A549 treated with CORT108297 at 1 μM for 4 hours (cell line): ENCODE results near the gene TMEM141. TPM values are rescaled to one million over a fixed set of nuclear protein-coding genes. Genes with fewer than 3 reads are reported as not detected.

Source experiments
- total RNA-seq: library from RNA; stranded (reverse); fragments of 200-300 nt; extraction: Qiagen RNA extraction; gene quantifications from 5 replicates; pipeline ENCODE4 v1.2.3, GENCODE V29; 2022

TMEM141 gene
- total RNA-seq: 61.4 to 77.3 TPM (median 75.3 TPM) in 5 replicates

GRCh38 chr9:136790640-136791515 lies at the start of gene TMEM141:
Gene TMEM141 (plus strand): TSS chr9:136791344. CDS start chr9:136791371, 27 bp downstream.

GRCh38 chr9:136742591-136743391 lies 48.4 kb upstream of the TMEM141 start, which contains the start of gene LCN10:
Gene LCN10 (minus strand): TSS chr9:136742940. CDS start chr9:136742903, 37 bp downstream.

GRCh38 chr9:136748201-136748600 lies 42.9 kb upstream of the TMEM141 start, which contains the start of gene LCN6:
Gene LCN6 (minus strand): TSS chr9:136748525. CDS start chr9:136748483, 42 bp downstream.

GRCh38 chr9:136764301-136764891 lies 26.7 kb upstream of the TMEM141 start, which contains the start of gene LCN15:
Gene LCN15 (minus strand): TSS chr9:136764518. CDS start chr9:136764488, 30 bp downstream.

GRCh38 chr9:136796238-136796774 lies 5.2 kb downstream of the TMEM141 start, which contains the start of gene CCDC183:
Gene CCDC183 (plus strand): TSS chr9:136796338. CDS start chr9:136796398, 60 bp downstream.

GRCh38 chr9:136807281-136808074 lies 16.3 kb downstream of the TMEM141 start, which contains the start of gene RABL6:
Gene RABL6 (plus strand): TSS chr9:136807948. CDS start chr9:136808197, 249 bp downstream.

GRCh38 chr9:136842380-136842948 lies 51.3 kb downstream of the TMEM141 start, which contains the start of gene AJM1:
Gene AJM1 (plus strand): TSS chr9:136842478. CDS start chr9:136844415, 1,937 bp downstream.

Other genes starting within 250 kb of the TMEM141 start
- gene NOTCH1, start 245.3 kb upstream of the TMEM141 start, total RNA-seq: 7.6 to 13.4 TPM (median 12.4 TPM) in 5 replicates
- 37.0 to 63.6 TPM (median 60.7 TPM) in 5 replicates for gene EGFL7, start 128.4 kb upstream of the TMEM141 start, total RNA-seq
- gene AGPAT2, start 103.9 kb upstream of the TMEM141 start, total RNA-seq: 63.9 to 116 TPM (median 109 TPM) in 5 replicates
- 6.8 to 10.9 TPM (median 10.1 TPM) in 5 replicates for gene DIPK1B, start 78.8 kb upstream of the TMEM141 start, total RNA-seq
- gene LCN10, start 48.4 kb upstream of the TMEM141 start, total RNA-seq: not detected in 5 replicates
- gene LCN6, start 42.8 kb upstream of the TMEM141 start, total RNA-seq: not detected in 5 replicates
- gene LCN8, start 33.1 kb upstream of the TMEM141 start, total RNA-seq: not detected in 5 replicates
- gene LCN15, start 26.8 kb upstream of the TMEM141 start, total RNA-seq: 0.02 TPM in 1 of 5 replicates, not detected in the others
- 0.13 to 0.36 TPM (median 0.27 TPM) in 5 replicates for gene CCDC183, start 5.0 kb downstream of the TMEM141 start, total RNA-seq
- gene RABL6, start 16.6 kb downstream of the TMEM141 start, total RNA-seq: 59.9 to 89.6 TPM (median 80.8 TPM) in 5 replicates
- 3.3 to 4.7 TPM (median 4.6 TPM) in 5 replicates for gene AJM1, start 51.1 kb downstream of the TMEM141 start, total RNA-seq
- 284 to 346 TPM (median 322 TPM) in 5 replicates for gene PHPT1, start 58.1 kb downstream of the TMEM141 start, total RNA-seq
- gene MAMDC4, start 61.0 kb downstream of the TMEM141 start, total RNA-seq: 1.7 to 6.8 TPM (median 5.1 TPM) in 5 replicates
- 433 to 512 TPM (median 473 TPM) in 5 replicates for gene EDF1, start 75.0 kb downstream of the TMEM141 start, total RNA-seq
- 47.5 to 74.7 TPM (median 64.9 TPM) in 5 replicates for gene TRAF2, start 95.2 kb downstream of the TMEM141 start, total RNA-seq
- 61.5 to 109 TPM (median 104 TPM) in 5 replicates for gene FBXW5, start 153.4 kb downstream of the TMEM141 start, total RNA-seq
- gene C8G, start 153.9 kb downstream of the TMEM141 start, total RNA-seq: 0.88 to 2.3 TPM (median 1.3 TPM) in 5 replicates
- 0.48 to 1.5 TPM (median 1.5 TPM) in 5 replicates for gene LCN12, start 160.9 kb downstream of the TMEM141 start, total RNA-seq
- 0.16 to 0.81 TPM (median 0.57 TPM) in 5 replicates for gene PTGDS, start 186.2 kb downstream of the TMEM141 start, total RNA-seq
- gene LCNL1, start 191.6 kb downstream of the TMEM141 start, total RNA-seq: 0.03 to 0.06 TPM (median 0.05 TPM) in 4 of 5 replicates, not detected in the other
- 49.7 to 88.2 TPM (median 76.5 TPM) in 5 replicates for gene PAXX, start 201.1 kb downstream of the TMEM141 start, total RNA-seq
- gene CLIC3, start 205.2 kb downstream of the TMEM141 start, total RNA-seq: 2.7 to 4.5 TPM (median 3.8 TPM) in 5 replicates
- 20.4 to 30.4 TPM (median 27.8 TPM) in 5 replicates for gene ABCA2, start 236.9 kb downstream of the TMEM141 start, total RNA-seq
- gene FUT7, start 240.7 kb downstream of the TMEM141 start, total RNA-seq: 0.08 to 0.09 TPM in 2 of 5 replicates, not detected in the others